GM19025 (cell line): ENCODE data around the gene PGA4.
"Not testable (repeated sequence)": the region's sequence is repeated elsewhere in the genome, so short reads cannot be mapped to it uniquely, and the experiment has no call there.

Experiments used
- ATAC-seq: cut with Tn5 transposase; IDR thresholded peaks from one replicate; pipeline ENCODE4 v1.9.1; 2021; ENCODE audit warnings: mild to moderate bottlenecking, low read depth, moderate library complexity; ENCODE audit not compliant: unreplicated experiment

PGA4 gene

DNA sequence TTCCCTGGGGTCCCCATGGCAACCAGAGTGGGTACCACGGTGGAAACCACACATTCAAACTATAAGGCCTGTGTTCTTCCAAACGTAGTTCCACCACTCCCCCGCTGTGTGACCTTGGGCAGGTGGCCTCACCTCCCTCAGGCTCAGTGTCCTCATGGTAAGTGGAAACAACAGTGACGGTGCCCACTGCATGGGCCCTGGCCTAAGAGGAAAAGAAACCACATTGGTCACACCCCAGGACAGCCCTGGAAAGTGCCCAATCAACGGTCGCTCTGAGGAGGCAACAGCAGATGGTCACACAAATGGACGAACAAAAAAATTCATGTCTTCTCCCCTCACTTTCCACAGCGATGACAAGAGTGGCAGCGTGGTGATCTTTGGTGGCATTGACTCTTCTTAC is 25.9 kb downstream of the PGA4 start:
- not testable (repeated sequence) for ATAC-seq

DNA sequence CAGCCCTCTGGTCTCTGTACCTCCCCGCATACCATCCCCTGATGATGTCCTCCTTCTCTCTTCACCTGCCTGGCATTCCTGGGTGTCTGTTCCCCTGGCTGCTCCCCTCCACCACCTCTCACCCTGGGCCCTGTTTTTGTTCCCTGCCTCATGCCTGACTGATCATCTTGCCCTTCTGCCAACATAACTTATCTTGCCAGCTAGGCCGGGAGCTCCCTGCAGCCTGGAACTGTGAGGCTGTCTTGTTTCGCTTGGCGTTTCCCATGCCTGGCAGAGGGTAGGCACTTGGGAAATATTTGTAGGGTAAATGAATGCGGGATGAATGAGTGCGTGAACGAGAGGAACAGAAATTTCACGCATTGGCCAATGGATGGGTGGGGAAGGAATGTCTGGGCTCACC is 27.1 kb downstream of the PGA4 start:
- ATAC-seq: not testable (repeated sequence)

DNA sequence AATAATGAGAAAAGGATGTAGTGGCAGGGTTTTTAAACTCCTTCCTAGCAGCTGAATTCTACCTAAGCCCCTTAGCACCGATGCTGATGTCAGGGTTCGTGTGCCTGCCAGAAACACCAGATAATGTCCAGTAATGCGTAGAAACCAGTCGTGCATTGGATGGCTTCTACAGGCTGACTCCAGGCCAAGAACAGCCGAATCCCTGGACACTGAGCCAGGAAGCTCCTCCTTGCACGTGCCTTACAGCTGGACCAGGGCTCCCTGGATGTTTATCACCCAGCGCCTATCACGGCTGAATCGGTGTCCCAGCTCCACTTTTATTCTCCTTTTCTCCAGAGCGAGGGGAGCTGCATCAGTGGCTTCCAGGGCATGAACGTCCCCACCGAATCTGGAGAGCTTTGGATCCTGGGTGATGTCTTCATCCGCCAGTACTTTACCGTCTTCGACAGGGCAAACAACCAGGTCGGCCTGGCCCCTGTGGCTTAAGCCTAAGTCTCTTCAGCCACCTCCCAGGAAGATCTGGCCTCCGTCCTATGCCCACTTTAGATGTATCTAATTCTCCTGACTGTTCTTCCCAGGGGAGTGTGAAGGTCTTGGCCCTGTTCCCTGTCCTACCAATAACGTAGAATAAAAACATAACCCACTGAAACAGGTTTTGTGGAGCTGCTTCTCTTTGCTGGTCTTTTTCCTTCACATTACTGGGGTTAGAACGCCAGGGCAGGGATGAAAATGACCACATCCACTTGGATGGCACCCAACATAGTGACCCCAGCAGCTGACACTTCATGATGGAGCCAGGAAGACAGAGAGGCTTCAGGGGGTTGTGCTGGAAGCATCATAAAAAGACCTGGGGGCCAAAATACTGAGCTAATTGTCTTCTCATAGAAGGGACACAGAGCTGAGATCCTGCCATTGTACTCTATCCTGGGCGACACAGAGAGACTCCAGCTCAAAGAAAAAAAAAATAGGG is 28.9 kb downstream of the PGA4 start:
- ATAC-seq: not testable (repeated sequence)

DNA sequence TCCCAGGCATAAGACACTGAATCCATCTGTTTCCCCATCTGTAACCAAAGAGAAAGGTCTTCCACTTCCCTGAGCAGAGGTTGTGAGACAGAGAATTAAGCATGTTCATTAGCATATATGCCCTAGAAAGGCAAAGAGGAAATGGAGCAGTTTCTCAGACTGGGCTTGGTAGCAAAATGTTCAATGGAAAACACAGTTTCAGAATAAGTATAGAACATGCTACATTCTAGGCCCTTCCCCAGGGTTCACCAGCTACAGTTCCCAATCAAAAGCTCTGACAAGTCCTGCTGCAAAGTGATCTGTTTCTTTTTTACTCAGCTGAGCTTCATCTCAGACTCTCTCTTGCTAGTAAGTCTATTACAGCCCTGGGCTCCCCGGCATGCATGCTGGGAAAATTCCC is 30.2 kb downstream of the PGA4 start:
- ATAC-seq: not testable (repeated sequence)

DNA sequence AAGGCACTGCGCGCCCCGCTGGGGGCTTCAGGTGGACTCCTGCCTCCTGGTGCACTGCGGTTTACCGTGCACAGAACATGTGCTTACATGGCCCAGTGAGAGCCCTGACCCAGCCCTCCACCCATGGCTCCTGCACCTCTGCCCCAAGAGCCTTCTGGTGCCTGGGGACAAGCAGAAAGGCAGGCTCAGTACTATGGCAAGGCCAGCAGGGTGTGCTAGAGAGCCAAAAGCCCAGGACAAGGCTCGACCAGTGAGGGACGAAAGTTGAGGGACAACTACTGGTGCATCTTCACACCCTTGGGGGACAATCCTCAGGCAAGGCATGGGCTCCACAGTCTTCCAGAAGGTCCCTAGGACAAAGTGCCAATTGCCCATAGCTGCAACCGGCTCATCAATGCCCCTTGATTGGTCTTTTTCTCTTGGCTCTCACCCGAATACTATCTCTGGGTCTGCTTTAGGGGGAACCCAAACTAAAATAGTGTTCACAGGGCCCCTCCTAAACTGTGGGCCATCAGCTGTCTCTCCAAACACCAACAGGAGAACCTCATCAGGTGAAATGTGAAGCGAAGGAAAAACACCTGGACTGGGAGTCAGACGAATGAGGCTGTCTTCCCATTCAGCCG is 32.4 kb downstream of the PGA4 start:
- no peak for ATAC-seq

DNA sequence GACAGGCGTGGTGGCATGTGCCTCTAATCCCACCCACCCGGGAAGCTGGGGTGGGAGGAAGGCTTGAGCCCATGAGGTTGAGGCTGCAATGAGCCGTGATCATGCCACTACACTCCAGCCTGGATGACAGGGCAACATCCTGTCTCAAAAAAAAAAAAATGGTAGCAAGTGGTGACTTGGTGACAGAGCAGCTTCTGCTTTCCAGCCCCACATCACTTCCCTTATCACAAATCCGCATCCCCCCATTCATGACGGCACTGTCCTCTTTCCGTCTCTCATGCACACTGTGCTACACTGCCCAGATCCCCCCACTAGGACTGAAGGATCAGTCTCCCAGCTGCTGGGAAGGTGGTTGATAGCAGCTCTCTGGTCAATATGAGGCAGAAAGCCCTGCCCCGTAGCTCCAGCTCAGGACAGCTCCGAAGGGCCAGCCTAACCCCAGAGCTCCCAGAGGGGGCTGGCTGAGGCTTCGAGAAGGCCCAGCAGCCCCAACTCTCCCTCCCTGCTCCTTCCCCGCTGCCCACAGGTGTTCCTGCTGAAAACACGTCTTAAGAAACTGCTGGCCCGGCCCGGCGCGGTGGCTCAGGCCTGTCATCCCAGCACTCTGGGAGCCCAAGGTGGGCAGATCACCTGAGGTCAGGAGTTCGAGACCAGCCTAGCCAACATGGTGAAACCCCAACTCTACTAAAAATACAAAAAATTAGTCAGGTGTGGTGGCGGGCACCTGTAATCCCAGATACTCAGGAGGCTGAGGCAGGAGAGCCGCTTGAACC is 34.7 kb downstream of the PGA4 start:
- no peak for ATAC-seq

DNA sequence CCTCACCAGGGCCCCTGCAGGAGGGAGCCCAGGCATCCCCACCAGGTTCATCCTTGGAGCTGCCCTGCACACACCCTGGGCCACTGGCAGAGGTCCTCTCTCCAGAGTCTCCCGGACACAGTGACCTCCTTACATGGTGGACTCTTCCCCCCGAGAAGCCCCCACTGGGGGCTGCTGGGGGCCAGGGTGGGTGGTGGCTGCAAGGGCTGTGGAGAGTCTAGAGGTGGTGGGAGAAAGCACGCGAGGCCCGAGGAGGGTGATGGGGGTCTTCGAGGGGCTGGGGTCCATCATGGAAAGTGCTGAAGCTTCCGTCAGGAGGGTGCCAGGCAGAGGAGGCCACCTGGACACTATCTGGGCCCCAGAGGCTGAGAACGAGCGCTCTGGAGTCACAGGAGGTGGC is 36.4 kb downstream of the PGA4 start:
- ATAC-seq: no peak

DNA sequence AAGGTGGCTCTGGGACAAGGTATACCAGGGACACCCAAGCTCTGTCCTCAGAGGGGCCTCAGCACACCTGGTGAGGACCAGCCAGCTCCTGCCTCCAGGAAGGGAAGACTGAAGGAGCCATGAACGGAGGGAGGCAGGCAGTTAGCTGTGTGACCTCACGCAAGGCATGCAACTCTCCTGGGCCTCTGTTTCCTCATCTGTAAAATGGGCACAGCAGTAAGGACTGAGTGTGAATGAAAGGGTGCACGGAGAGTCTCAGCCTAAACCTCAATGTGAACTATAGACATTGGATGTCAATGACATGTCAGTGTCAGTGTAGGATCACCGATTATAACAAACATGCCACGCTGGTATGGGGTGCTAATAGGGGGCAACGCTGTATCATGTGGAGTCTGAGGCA is 37.2 kb downstream of the PGA4 start:
- ATAC-seq: no peak

DNA sequence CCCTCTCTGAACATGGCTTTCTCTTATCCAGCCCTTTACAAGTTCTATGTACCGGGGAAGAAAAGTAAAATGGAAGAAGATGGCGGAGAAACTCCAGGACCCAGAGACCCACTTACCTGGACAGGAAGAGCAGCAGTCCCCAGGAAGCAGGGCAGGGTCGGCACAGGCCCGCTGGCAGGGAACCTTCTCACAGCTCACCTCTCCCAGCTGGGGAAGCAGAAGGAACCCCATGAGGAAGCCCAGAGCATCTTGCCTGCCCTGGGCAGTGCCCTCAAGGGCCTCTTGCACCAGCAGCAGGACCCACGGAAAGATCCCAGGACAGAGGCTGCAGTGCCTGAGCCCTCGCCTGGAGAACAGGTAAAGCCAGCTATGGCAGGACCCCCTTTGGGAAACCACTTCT is 42.2 kb downstream of the PGA4 start:
- ATAC-seq: no peak

DNA sequence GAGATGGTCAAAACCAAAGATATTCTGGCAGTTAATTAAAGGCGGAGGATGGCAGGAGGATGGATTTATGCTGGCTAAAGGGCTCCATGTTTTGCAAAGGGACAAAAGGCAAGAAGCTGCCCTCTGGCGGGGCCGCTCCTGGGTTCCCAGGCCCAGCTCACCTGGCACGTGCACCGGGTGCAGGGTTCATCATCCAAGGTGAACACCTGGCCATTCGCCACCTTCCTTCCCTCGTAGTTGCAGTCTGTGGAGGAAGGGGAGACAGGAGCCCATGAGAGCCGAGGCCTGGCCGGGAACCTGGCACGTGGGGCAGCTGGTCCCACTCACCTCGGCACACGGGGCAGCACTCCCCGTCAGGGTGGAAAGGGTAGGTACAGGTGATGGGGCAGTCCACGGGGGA is 42.6 kb downstream of the PGA4 start:
- ATAC-seq: no peak

DNA sequence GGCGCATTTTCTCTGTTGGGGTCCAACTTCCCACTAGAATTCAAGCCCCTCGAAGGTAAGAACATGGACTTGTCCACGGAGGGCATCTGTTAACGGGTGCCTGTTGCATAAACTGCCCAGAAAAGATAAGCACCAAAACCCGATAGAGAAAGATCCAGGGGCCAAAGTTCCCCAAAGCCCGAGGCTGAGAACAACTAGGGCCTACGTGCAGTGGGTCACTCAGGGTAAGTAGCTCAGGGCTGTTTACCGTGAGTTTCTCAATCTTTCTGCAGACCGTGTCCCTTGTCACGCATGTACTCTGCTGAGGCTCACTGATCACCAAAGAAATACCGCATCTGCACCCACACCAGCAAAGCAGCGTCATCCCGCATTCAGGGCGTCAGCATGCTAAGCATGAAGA is 43.2 kb downstream of the PGA4 start:
- ATAC-seq: no peak

DNA sequence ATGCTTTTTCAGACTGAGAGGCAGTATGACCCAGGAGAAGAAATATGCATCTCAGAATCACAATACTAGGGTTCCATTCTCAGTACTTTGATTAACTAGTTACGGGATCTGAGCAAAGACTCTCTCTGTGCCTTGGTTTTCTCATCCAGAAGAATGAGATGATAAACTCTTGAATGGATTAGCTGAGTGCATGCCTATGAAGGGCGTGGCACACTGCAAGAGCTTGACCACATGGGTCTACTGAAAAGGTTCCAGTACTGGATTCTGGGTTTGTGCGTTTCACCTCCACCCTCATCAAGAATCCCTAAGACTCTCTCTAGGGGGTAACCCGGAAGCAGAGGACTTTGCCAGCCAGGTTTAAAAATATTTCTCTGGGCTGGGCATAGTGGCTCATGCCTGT is 44.5 kb downstream of the PGA4 start:
- no peak for ATAC-seq

DNA sequence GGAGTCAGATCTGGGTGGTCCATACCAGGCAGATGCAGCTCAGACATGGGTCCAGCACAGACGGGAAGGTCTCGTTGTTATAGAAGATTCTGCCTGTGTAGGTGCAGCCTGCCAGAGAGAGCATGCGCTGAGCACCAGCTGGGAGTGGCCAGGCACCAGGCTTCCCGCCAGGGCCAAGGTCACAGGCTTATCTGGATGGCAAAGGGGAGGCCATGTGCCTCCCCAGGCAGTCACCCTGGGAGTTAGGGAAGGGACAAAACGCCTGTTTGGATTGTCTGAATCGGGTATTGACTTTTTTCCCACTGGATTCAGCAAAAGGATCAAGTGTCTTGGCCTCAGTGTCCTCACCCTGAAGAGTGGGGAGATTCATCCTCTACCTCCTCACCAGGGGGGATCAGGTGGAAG is 45.3 kb downstream of the PGA4 start:
- no peak for ATAC-seq

DNA sequence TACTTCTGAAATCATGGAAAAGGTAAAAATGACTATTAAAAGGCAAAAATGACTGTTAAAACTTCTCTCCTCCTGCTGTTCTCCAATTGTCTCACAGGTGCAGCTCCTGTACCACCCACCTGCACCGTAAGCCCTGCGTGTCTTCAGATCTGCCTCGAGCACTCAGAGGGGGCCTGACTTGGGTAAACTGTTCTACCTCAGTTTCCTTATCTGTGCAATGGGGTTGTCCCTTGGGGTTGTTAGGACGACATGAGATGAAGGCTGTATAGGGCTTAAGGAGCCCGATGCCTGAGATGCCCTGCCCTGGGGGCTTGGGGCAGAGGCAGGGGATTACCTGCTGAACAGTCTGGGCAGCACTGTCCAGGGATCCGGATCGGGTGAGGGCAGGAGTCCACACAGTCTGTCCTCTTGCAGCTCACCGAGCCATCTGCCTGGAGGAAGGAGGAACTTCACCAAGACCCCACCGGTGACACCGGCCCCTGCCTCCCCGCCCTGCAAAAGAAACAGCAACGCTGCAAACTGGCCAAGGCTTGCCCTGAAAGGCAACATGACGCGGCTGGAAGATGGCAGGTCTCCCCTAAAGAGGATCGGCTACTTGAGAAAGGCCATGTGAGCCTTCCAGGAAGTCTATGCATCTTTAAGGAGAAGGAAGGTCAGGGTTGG is 46.6 kb downstream of the PGA4 start:
- ATAC-seq: no peak

DNA sequence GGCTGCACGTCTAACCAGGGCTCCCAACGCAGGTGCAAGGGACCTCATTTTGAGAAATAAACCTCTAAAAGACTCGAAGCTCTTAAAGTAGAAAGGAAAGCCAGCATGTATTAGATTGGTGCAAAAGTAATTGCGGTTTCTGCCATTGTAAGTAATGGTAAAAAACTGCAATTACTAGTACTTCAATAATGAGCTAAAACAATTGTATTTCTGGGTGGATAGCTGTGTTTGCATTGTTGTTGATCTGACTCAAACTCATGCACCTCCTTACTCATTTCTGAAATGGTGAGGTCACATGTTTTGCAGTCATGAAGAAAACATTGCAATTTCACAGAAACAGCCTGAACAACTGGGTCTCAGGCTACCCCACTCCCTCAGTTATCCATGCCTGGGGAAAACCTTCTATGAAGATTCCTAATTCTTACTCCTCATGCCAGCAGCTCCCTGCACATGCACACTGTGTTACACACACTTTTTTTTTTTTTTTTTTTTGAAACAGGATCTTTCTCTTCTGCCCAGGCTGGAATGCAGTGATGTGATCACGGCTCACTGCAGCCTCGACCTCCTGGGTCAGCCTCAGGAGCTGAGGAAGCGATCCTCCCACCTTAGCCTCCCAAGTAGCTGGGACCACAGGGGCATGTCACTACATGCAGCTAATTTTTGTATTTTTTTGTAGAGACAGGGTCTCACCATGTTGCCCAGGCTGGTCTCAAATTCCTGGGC is 48.4 kb downstream of the PGA4 start:
- no peak for ATAC-seq

DNA sequence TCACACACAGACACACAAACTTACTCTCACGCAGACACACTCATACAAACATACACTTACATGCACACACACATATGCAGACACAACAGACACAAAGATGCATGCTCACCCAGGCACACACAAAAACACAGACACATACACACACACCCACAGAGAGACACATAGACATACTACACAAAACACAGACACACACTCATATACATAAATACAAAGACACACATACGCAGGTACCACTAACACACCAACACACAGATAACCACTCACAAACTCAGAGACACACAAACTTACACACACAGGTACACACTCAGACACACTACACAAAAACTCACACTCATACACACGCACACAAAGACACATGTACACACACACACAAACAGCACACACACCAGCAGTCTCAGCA is 50.6 kb downstream of the PGA4 start:
- ATAC-seq: no peak

DNA sequence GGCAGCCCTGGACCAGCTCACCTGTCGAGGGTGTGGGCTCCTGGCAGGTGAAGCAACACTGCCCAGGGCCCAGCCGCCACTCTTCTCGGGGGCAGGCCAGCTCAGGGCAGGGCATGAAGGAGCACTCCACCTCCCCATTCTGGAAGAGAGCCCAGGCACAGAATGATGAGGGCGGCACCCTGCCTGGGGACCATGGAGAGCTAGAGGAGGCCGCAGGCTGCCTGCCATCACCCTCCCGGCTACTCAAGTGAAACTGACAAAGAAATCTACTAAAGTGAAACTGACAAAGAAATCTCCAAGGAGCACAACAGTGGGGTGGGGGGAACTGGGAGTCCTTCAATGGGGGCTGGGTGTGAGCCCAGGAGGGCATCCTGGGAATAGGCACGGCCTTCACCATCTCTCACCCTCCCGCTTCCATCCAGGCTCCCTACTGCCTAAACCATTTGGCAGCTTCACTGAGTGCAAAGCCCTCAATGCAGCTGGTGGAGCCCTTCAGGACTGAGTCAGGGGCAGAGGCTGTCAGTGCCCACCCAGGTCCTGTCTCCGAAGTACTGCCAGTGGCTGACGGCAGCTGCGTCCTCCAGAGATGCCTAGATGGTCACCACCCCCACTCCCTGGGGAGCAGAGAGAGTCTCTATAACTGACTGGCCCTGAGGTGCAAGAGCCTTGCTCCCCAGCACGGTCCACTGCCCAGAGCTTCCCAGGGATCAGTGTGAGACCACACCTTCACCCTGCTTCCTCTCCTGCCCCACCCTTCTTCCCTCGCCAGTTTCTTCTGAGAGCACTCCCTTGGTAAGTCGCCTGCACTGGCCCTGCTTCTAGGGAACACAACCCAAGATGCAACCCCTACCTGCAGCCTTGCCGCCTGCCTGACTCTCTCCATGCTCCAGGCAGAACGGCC is 51.3 kb downstream of the PGA4 start:
- ATAC-seq: no peak

DNA sequence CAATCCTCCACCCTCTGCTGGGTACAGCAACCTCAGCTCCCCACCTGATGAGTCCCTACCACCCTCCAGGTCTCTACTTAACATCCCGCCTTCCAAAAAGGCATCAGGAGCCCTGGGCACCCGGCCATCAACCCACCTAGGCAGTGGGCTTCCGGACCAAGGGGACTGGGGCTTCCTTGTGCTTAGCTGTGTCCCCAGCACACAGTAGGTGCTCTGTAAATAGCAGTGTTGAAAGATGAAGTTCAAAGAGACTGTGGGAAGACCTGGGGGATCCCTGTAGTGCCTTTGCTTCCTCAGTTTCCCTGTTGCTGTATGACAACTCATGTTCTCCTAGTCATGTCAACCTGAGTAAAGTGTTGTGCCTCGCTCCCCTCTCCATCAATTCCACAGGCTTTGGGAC is 51.9 kb downstream of the PGA4 start:
- no peak for ATAC-seq

DNA sequence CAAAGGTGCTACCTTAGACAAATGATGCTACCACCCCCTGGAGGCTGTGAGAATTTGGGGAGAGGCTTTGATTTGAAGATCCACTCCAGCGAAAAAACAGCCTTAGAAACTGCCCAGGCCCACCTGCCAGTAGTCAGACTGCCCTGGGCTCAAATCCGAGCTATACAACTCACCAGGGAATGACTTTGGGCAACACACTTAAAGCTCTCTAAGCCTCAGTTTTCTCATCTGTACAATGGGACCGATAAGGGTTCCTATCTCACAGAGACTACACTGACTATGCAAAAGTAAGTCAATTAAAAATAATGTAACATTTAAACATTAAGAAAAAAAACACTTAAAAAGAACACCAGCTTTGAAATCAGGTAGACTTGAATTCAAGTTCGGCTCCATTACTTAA is 53.0 kb downstream of the PGA4 start:
- no peak for ATAC-seq
